HG03354 (cell line): ENCODE results near the gene TMEM182.

Experiments used
- ATAC-seq: cut with Tn5 transposase; IDR thresholded peaks from one replicate; pipeline ENCODE4 v1.9.1; 2021; ENCODE audit warnings: mild to moderate bottlenecking; ENCODE audit not compliant: unreplicated experiment, poor library complexity, severe bottlenecking

Gene TMEM182

DNA sequence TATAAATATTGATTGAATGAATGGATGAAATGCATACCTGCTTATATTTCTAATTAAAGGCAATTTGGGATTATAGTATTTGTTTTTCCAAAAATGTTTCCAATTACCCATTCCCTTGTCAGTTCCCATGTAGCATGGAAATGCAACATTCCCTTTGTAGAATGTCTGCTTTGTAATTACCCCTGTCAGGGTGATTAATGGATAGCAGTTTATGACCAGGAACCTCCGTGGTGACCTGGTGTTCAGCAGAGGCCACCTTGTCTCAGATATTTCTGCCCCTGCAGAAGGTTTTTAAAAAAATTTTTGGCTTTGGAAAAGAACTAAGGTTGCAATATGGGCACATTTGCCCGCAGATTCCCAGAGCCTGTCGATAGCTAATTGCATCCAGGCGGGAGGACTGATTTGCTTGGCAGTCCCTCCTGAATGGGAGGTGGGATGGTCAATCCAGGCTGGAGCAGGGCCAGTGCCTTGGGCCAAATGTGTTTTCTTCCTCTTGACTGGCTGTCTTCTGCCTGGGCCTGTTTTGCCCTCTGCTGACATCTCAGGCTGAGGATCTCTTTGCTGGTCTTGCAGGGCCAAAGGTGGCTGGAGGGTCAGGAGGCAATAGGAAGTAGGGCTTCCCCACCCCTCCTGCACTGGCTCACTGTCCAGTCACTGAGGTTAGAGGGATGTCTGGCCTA, 82.1 kb downstream of the TMEM182 start:
- no peak for ATAC-seq

DNA sequence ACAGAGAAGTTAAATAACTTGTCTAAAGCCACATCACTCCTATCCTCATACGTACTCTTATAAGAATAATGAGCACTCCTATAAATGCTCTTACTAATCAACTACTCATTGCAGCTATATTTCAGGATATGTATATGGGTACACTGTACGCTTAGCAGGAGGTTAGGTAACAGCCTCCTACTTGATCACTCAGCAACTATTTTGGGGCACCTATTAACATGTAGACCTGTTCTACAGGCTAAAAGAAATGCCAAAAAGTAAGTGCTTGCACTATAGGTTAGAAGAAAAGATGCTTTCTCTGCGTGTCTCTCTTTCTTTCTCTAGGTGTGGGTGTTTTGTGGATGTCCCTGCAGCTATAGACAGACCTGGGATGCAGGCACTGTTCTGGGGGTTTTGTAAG, 83.1 kb downstream of the TMEM182 start:
- no peak for ATAC-seq

- ATAC-seq = no peak
Observed at GRCh38 chr2:102848366-102848839, 86.6 kb downstream of the TMEM182 start.

DNA sequence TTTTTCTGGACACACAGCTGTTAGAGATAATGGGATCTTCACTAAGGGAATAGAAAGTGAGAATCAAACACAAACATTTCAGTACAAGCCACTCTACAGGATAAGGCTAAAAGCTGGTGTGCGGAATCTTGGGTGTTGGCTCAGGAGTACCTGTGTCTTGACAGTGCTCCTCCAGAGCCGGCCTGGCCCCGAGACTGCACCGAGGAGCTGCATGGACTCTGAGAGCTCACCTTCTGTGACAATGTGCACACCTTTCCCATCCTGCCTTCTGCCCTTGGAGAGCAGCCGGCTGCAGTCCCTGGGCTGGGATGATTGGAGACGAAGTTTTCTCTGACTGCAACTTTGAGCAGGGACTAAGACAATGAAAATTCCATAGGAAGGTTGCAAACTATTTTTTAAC, 89.1 kb downstream of the TMEM182 start:
- ATAC-seq = no peak

GRCh38 chr2:102852867-102853266, 91.0 kb downstream of the TMEM182 start:
- ATAC-seq = no peak
